HepG2 (cell line): Measurements from ENCODE around the gene KIN. TPM values are rescaled to one million over a fixed set of nuclear protein-coding genes. Genes with fewer than 3 reads are reported as not detected.

Experiments used
- BCL6 ChIP-seq: IDR thresholded peaks from 2 replicates; pipeline ENCODE4 v1.6.1; 2016; ENCODE audit warnings: missing genetic modification reagents, missing compliant biosample characterization
- CEBPB ChIP-seq: IDR thresholded peaks from 2 replicates; pipeline ENCODE4 v1.6.1; 2011; ENCODE audit warnings: low read depth, low read length, improper control_type of control experiment, borderline replicate concordance
- CREB1 ChIP-seq, 2 experiments: fragments of 450-650 bp in 1 of 2; IDR thresholded peaks; 2 replicates each; pipeline ENCODE4 v1.6.1; 2016 to 2017; ENCODE audit warnings: control low read depth in 1 of 2, mild to moderate bottlenecking in 1 of 2, missing compliant biosample characterization in 1 of 2, missing genetic modification characterization in 1 of 2
- EHMT2 ChIP-seq: fragments of 200-600 bp; sonication (generic); IDR thresholded peaks from 2 replicates; pipeline ENCODE4 v1.7.0; 2017; ENCODE audit warnings: antibody characterized with exemption, low read depth, low read length, borderline replicate concordance
- ETV6 ChIP-seq: sonication (generic); formaldehyde crosslinking; conservative IDR thresholded peaks from 2 replicates; pipeline ENCODE4 v1.4.0; 2020; ENCODE audit warnings: missing genetic modification reagents
- FOXM1 ChIP-seq: sonication (generic); formaldehyde crosslinking; IDR thresholded peaks from 2 replicates; pipeline ENCODE4 v1.5.0; 2020; ENCODE audit warnings: missing genetic modification reagents
- HDAC1 ChIP-seq: sonication (generic); formaldehyde crosslinking; IDR thresholded peaks from 2 replicates; pipeline ENCODE4 v1.5.1; 2020; ENCODE audit warnings: mild to moderate bottlenecking, missing genetic modification reagents
- IKZF1 ChIP-seq: fragments of 450-650 bp; IDR thresholded peaks from 2 replicates; pipeline ENCODE4 v1.7.1; 2016
- PHF21A ChIP-seq: sonication (generic); formaldehyde crosslinking; IDR thresholded peaks from 2 replicates; pipeline ENCODE4 v1.5.0; 2020; ENCODE audit warnings: mild to moderate bottlenecking, missing genetic modification reagents
- PHF5A ChIP-seq: IDR thresholded peaks from one replicate; pipeline ENCODE4 v1.6.1; 2018; ENCODE audit warnings: low read depth, missing genetic modification reagents; ENCODE audit not compliant: unreplicated experiment
- PPARG ChIP-seq: conservative IDR thresholded peaks from 2 replicates; pipeline ENCODE4 v1.6.1; 2016; ENCODE audit warnings: missing biosample characterization, missing genetic modification reagents
- SMARCE1 ChIP-seq: fragments of 450-650 bp; IDR thresholded peaks from 2 replicates; pipeline ENCODE4 v1.6.1; 2017; ENCODE audit warnings: borderline replicate concordance
- ZBTB26 ChIP-seq: IDR thresholded peaks from 2 replicates; pipeline ENCODE4 v1.6.1; 2016; ENCODE audit warnings: missing compliant biosample characterization, missing genetic modification reagents, borderline replicate concordance
- ZFP36L2 ChIP-seq: sonication (generic); formaldehyde crosslinking; IDR thresholded peaks from 2 replicates; pipeline ENCODE4 v1.4.0; 2020; ENCODE audit warnings: missing genetic modification reagents
- ZFP41 ChIP-seq: sonication (generic); formaldehyde crosslinking; IDR thresholded peaks from 2 replicates; pipeline ENCODE4 v1.4.0; 2020; ENCODE audit warnings: mild to moderate bottlenecking, missing genetic modification reagents, borderline replicate concordance
- ZMYM3 ChIP-seq: sonication (generic); formaldehyde crosslinking; IDR thresholded peaks from 2 replicates; pipeline ENCODE4 v1.5.1; 2020; ENCODE audit warnings: mild to moderate bottlenecking, missing genetic modification reagents
- ZMYM4 ChIP-seq: sonication (generic); formaldehyde crosslinking; IDR thresholded peaks from 2 replicates; pipeline ENCODE4 v1.8.1; 2023; ENCODE audit warnings: mild to moderate bottlenecking, missing genetic modification reagents
- ZNF121 ChIP-seq: sonication (generic); formaldehyde crosslinking; IDR thresholded peaks from 2 replicates; pipeline ENCODE4 v1.5.0; 2020; ENCODE audit warnings: mild to moderate bottlenecking, missing genetic modification reagents
- ZNF160 ChIP-seq: sonication (generic); formaldehyde crosslinking; IDR thresholded peaks from 2 replicates; pipeline ENCODE4 v1.8.0; 2022; ENCODE audit warnings: mild to moderate bottlenecking, inconsistent platforms, missing genetic modification reagents
- ZNF264 ChIP-seq: sonication (generic); formaldehyde crosslinking; IDR thresholded peaks from 2 replicates; pipeline ENCODE4 v1.4.0; 2020; ENCODE audit warnings: missing genetic modification reagents
- ZNF503 ChIP-seq: sonication (generic); formaldehyde crosslinking; IDR thresholded peaks from 2 replicates; pipeline ENCODE4 v1.4.0; 2020; ENCODE audit warnings: missing genetic modification reagents
- ZNF564 ChIP-seq: sonication (generic); formaldehyde crosslinking; IDR thresholded peaks from 2 replicates; pipeline ENCODE4 v1.8.1; 2023; ENCODE audit warnings: mild to moderate bottlenecking, missing genetic modification reagents
- ZNF720 ChIP-seq: sonication (generic); formaldehyde crosslinking; IDR thresholded peaks from 2 replicates; pipeline ENCODE4 v1.4.0; 2020; ENCODE audit warnings: missing genetic modification reagents
- ZSCAN21 ChIP-seq: sonication (generic); formaldehyde crosslinking; IDR thresholded peaks from 2 replicates; pipeline ENCODE4 v1.8.0; 2022; ENCODE audit warnings: mild to moderate bottlenecking, missing genetic modification reagents, moderate library complexity, borderline replicate concordance
- polyA plus RNA-seq, 8 experiments: library from polyadenylated mRNA; depleted of rRNA in 3 of 8; stranded (reverse) in 7 of 8; unstranded in 1 of 8; fragments of >200 nt; fragmentation: Illumina TruSeq in 4 of 8; extraction: Trizol in 4 of 8; gene quantifications; 2 replicates each; pipeline versions ENCODE4 v1.2.1 to v1.2.3, GENCODE V29; 2011 to 2016; ENCODE audit warnings: low read depth in 4 of 8, missing spikeins in 1 of 8, mixed read lengths in 1 of 8; ENCODE audit not compliant: insufficient read depth in 1 of 8
- total RNA-seq, 5 experiments: library from RNA; depleted of rRNA; stranded (reverse); fragments of >200 nt; fragmentation: Illumina TruSeq; extraction: Trizol; gene quantifications; 2 replicates each; pipeline ENCODE4 v1.2.3, GENCODE V29; 2016; ENCODE audit warnings: low read depth in 1 of 5
- TF ChIP-seq, protein P1 (sequence below): fragments of 450-650 bp; IDR thresholded peaks from 2 replicates; pipeline ENCODE4 v1.6.1; 2016
- TF ChIP-seq, protein P2 (sequence below): sonication (generic); formaldehyde crosslinking; IDR thresholded peaks from 2 replicates; pipeline ENCODE4 v1.4.0; 2020; ENCODE audit warnings: mild to moderate bottlenecking, missing genetic modification reagents

KIN gene
- total and polyA plus RNA-seq, 2 of the 13 experiments (the other 11 are each of a cell fraction or from before 2014, with no cell fraction given) = 4.9 to 23.2 TPM

DNA sequence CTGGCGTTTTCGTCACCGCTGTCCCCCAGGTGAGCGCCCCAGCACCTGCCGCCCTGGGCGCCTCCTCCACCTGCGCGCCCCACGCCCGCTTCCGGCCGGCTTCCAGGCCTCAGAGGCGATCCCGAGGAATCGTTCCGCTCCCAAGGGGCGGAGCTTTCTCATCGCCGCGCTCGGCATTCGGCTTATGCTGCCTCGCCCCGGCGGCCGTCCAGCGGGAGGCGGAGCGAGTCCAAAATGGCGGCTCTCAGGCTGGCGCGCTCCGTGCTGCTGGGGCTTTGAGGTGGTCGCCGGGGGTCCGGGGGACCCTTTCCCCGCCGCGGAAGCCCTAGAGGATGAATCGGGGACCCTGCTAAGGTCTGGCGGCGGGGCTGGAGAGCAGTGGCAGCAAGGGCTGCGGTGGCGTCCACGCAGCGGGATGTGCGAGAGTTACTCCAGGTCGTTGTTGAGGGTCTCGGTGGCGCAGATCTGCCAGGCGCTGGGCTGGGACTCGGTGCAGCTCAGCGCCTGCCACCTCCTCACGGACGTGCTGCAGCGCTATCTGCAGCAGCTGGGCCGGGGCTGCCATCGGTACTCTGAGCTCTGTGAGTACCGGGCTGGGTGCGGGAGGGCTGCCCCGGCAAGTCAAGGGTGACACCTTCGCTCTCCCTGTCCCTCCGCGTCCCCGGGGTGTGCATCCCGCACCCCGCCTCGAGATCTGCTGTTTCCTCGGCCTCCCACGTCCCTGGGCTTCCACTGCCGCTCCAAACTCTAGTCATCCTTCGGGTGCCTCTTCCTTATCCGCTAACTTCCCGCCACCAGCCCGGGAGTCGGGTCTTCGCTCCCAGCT lies 30.7 kb upstream of the KIN start, which contains the start of gene TAF3 (continued):
- TF ChIP-seq, protein P1, sequence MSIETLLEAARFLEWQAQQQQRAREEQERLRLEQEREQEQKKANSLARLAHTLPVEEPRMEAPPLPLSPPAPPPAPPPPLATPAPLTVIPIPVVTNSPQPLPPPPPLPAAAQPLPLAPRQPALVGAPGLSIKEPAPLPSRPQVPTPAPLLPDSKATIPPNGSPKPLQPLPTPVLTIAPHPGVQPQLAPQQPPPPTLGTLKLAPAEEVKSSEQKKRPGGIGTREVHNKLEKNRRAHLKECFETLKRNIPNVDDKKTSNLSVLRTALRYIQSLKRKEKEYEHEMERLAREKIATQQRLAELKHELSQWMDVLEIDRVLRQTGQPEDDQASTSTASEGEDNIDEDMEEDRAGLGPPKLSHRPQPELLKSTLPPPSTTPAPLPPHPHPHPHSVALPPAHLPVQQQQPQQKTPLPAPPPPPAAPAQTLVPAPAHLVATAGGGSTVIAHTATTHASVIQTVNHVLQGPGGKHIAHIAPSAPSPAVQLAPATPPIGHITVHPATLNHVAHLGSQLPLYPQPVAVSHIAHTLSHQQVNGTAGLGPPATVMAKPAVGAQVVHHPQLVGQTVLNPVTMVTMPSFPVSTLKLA = peak; percentile 40
- TF ChIP-seq, protein P2, sequence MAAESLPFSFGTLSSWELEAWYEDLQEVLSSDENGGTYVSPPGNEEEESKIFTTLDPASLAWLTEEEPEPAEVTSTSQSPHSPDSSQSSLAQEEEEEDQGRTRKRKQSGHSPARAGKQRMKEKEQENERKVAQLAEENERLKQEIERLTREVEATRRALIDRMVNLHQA (CRISPR knock-in tag) = no peak
- TF ChIP-seq ZNF564 = no peak
- no peak for TF ChIP-seq ZNF720 (CRISPR knock-in tag)
- no peak for TF ChIP-seq EHMT2
- TF ChIP-seq PHF5A (CRISPR knock-in tag) = peak; percentile 82
- 0 out of 2 replicates have a peak, but pooled peaks have one; percentile 67 for TF ChIP-seq ZNF264
- peak; percentile 87; the same call in 1 of the 2 replicates for TF ChIP-seq ZBTB26 (CRISPR knock-in tag)
- TF ChIP-seq PHF21A (CRISPR knock-in tag) = peak; percentile 68; the same call in 1 of the 2 replicates
- no peak for TF ChIP-seq CEBPB
- peak; percentile 71 for TF ChIP-seq ZNF503 (CRISPR knock-in tag)
- peak; percentile 58; the same call in 1 of the 2 replicates for TF ChIP-seq ZSCAN21 (CRISPR knock-in tag)
- 0 out of 2 replicates have a peak, but pooled peaks have one; percentile 25 for TF ChIP-seq ZNF121 (CRISPR knock-in tag)
- peak; percentile 51; the same call in 1 of the 2 replicates for TF ChIP-seq ZMYM3
- peak; percentile 55; the same call in 1 of the 2 replicates for TF ChIP-seq BCL6 (CRISPR knock-in tag)
- TF ChIP-seq ZFP41 = no peak
- no peak for TF ChIP-seq ZFP36L2 (CRISPR knock-in tag)
- no peak for TF ChIP-seq IKZF1
- TF ChIP-seq ZNF160 (CRISPR knock-in tag) = 0 out of 2 replicates have a peak, but pooled peaks have one; percentile 54
- peak; percentile 95 for TF ChIP-seq HDAC1 (CRISPR knock-in tag)
- TF ChIP-seq ETV6 (CRISPR knock-in tag) = peak; percentile 85; the same call in 1 of the 2 replicates
- TF ChIP-seq SMARCE1 = no peak
- TF ChIP-seq PPARG (CRISPR knock-in tag) = peak; percentile 66; the same call in 1 of the 2 replicates
- peak; percentile 83 for TF ChIP-seq ZMYM4 (CRISPR knock-in tag)
- TF ChIP-seq FOXM1 (CRISPR knock-in tag) = no peak
- 0 out of 2 replicates have a peak, but pooled peaks have one; percentile 2 for TF ChIP-seq CREB1 (IDR thresholded peaks at IDR 0.05)
- no peak for TF ChIP-seq CREB1 (CRISPR knock-in tag; IDR thresholded peaks at IDR 0.05)
